ENCODE results near the gene WDR37.

GRCh38 chr10:1050145-1050544 is 6.0 kb upstream of the WDR37 start:
- TF ChIP-seq CTCF (IDR thresholded peaks at IDR 0.05) (no peak), RCOR1 (IDR thresholded peaks at IDR 0.05; ENCODE audit: low read length) (no peak), POLR2AphosphoS5 (IDR thresholded peaks at IDR 0.05; ENCODE audit: low read depth, low read length) (no peak), PBX3 (IDR thresholded peaks at IDR 0.05) (no peak), EP300 (IDR thresholded peaks at IDR 0.05; ENCODE audit: borderline replicate concordance in 1 of 2, low read depth in 1 of 2, low read length in 1 of 2) (no peak), ELF1 (IDR thresholded peaks at IDR 0.05) (no peak), GATA2 (CRISPR knock-in tag; IDR thresholded peaks at IDR 0.05) (no peak), USF1 (IDR thresholded peaks at IDR 0.05; ENCODE audit: borderline replicate concordance, low read depth) (no peak), GABPA (IDR thresholded peaks at IDR 0.05; ENCODE audit: low read depth) (no peak), MXI1 (IDR thresholded peaks at IDR 0.05; ENCODE audit: low read depth, low read length) (no peak), SMC3 (IDR thresholded peaks at IDR 0.05; ENCODE audit: low read depth, low read length) (no peak), RFX5 (IDR thresholded peaks at IDR 0.05; ENCODE audit: low read length) (no peak), NFIC (IDR thresholded peaks at IDR 0.05; ENCODE audit: borderline replicate concordance) (no peak)
